ENCODE results near the gene SCP2D1. TPM values are rescaled to one million over a fixed set of nuclear protein-coding genes. Genes with fewer than 3 reads are reported as not detected.
A peak's percentile ranks its signal among the peaks of the same experiment; 100 is the strongest.

SCP2D1 gene
- total and polyA plus RNA-seq, 8 donors, result not detected

DNA sequence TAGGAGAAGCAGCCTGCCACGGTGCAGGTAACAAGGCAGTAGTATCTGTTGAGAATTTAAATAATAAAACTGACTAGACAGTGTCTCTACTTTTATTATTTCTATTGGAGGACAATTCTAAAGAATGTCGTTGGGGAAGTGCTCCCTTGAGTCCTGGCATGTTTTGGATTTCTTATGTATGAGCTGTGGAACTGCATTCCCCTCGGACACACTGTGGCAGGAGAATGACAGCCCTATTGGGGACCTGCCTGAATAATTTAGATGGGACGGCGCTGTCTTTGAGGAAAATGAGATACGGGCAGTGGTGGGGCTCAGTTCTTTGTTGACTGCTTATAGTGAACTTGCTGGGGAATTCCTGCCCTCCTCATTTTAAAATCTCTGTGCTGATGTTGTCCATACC is 2.4 kb upstream of the SCP2D1 start:
- intact Hi-C loops (cut with DNase I), result no loop called here
- H3K4me1 ChIP-seq, result no peaks in the 10 kb centered on the region
- no peak for DNase-seq
- H3K9me3 ChIP-seq, result no peaks in the 10 kb centered on the region
- no peaks in the 10 kb centered on the region for H3K36me3 ChIP-seq
- no peak for ATAC-seq
- H3K27ac ChIP-seq, result no peak overlapping the region
- H3K4me3 ChIP-seq, result no peak overlapping the region
- H3K27me3 ChIP-seq, result peaks cover 0 to 6% of the 10 kb centered on the region in 2 donors
- TF ChIP-seq CTCF (IDR thresholded peaks at IDR 0.05), result no peak

GRCh38 chr20:18811904-18812303 is 1.7 kb upstream of the SCP2D1 start:
- Histone ChIP-seq H3K27ac (no peak overlapping the region), H3K4me3 (no peak overlapping the region), H3K36me3 (no peaks in the 10 kb centered on the region), H3K27me3 (peaks cover 0 to 6% of the 10 kb centered on the region in 2 donors), H3K9me3 (no peaks in the 10 kb centered on the region), H3K4me1 (no peaks in the 10 kb centered on the region)
- no peak for TF ChIP-seq CTCF (IDR thresholded peaks at IDR 0.05)
- intact Hi-C loops (cut with DNase I), result no loop called here
- no peak for ATAC-seq
- no peak for DNase-seq

GRCh38 chr20:18815194-18815942 is 1.8 kb downstream of the SCP2D1 start:
- H3K9me3 ChIP-seq, result peaks cover 0 to 4% of the 10 kb centered on the region in 2 donors
- DNase-seq, result no peak
- TF ChIP-seq CTCF (IDR thresholded peaks at IDR 0.05), result no peak
- peaks cover 0 to 4% of the 10 kb centered on the region in 2 donors for H3K27me3 ChIP-seq
- no peak overlapping the region for H3K4me3 ChIP-seq
- intact Hi-C loops (cut with DNase I), result no loop called here
- no peak overlapping the region for H3K27ac ChIP-seq
- no peaks in the 10 kb centered on the region for H3K36me3 ChIP-seq
- H3K4me1 ChIP-seq, result no peaks in the 10 kb centered on the region
- no peak for ATAC-seq

- TF ChIP-seq CTCF (IDR thresholded peaks at IDR 0.05), result no peak
- ATAC-seq (no peak), DNase-seq (peak in 1 of 4 donors; percentile 10)
- Histone ChIP-seq H3K9me3 (peaks cover 0 to 4% of the 10 kb centered on the region in 2 donors), H3K4me1 (no peaks in the 10 kb centered on the region), H3K27me3 (no peaks in the 10 kb centered on the region), H3K4me3 (no peak overlapping the region), H3K27ac (no peak overlapping the region), H3K36me3 (no peaks in the 10 kb centered on the region)
- intact Hi-C loops (cut with DNase I), result no loop called here
Observed at GRCh38 chr20:18822832-18823231, 9.2 kb downstream of the SCP2D1 start.

DNA sequence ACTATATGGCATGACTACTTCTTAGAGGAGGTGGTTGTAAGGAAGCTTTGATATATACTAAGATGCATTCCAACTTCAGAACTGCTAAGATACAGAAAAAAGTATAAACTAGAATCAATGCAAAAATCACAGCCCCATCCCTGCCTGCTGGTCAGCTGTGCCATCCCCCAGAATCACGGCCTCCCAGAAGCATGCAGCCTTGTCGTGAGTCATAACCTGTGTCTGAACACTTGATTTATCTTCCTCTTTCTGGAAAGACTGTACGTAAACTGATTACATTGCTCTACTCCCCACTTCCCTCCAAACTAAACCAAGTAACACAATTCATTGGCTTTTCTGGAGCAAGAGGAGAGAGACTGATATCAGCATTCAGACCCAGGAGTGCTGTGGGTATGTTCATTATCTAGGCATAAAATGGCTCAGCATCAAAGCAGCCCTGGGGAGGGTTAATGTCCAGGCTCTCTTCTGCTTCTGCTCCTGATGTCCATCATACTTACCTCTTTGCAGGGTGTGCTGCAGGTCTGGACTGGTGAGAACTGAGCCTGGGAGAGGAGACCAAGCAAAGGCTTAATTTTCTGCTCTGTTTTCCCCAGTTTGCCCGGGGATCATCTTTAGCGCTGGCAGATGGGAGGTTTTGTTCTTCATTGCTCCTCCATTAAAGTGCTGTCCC is 18.4 kb downstream of the SCP2D1 start:
- H3K27me3 ChIP-seq, result peaks cover 0 to 6% of the 10 kb centered on the region in 2 donors
- DNase-seq (no peak), ATAC-seq (peak; percentile 69)
- no peak for TF ChIP-seq CTCF (IDR thresholded peaks at IDR 0.05)
- no peak overlapping the region for H3K27ac ChIP-seq
- H3K4me3 ChIP-seq, result no peak overlapping the region
- intact Hi-C loops (cut with DNase I), result no loop called here
- no peaks in the 10 kb centered on the region for H3K36me3 ChIP-seq
- H3K9me3 ChIP-seq, result no peaks in the 10 kb centered on the region
- no peaks in the 10 kb centered on the region for H3K4me1 ChIP-seq

All from left lung (tissue), 10 donors.